Left renal cortex interstitium (tissue), 4 donors: Measurements from ENCODE around the gene TMEM140. TPM values are rescaled to one million over a fixed set of nuclear protein-coding genes. Genes with fewer than 3 reads are reported as not detected.
"Not testable (repeated sequence)": the region's sequence is repeated elsewhere in the genome, so short reads cannot be mapped to it uniquely, and the experiment has no call there.

Experiments used
- DNase-seq, 4 donors: peaks; one replicate each; pipeline ENCODE4 v3.0.0-alpha.2; 2013; ENCODE audit warnings: low read depth in 4 of 4, low spot score in 2 of 4, missing footprints in 1 of 4
- polyA plus RNA-seq, 4 donors: library from polyadenylated mRNA; unstranded; fragments of 120-200 nt; gene quantifications; one replicate each; pipeline ENCODE4 v1.2.1, GENCODE V29; 2013; ENCODE audit not compliant: insufficient read length in 4 of 4

TMEM140 gene
- polyA plus RNA-seq = 10 to 100 TPM; 22.6 to 31.2 (median 26.0) TPM

- DNase-seq = no peak
Measured at GRCh38 chr7:135147899-135148721, at the start of gene TMEM140. Gene TMEM140 (plus strand): TSS chr7:135148072. CDS start chr7:135164442, 16,370 bp downstream.

- no peak for DNase-seq
Measured at GRCh38 chr7:135098391-135098790, 49.5 kb upstream of the TMEM140 start.

GRCh38 chr7:135100856-135101255, 47.0 kb upstream of the TMEM140 start:
- DNase-seq = no peak

GRCh38 chr7:135102372-135102771, 45.5 kb upstream of the TMEM140 start:
- no peak for DNase-seq

GRCh38 chr7:135109562-135109961, 38.3 kb upstream of the TMEM140 start:
- no peak for DNase-seq

GRCh38 chr7:135109976-135110375, 37.9 kb upstream of the TMEM140 start:
- no peak for DNase-seq

- DNase-seq = no peak
Measured at GRCh38 chr7:135111379-135111778, 36.5 kb upstream of the TMEM140 start.

GRCh38 chr7:135114622-135115021, 33.2 kb upstream of the TMEM140 start:
- no peak for DNase-seq

- DNase-seq = no peak
Measured at GRCh38 chr7:135117096-135117495, 30.8 kb upstream of the TMEM140 start.

GRCh38 chr7:135121868-135122267, 26.0 kb upstream of the TMEM140 start:
- DNase-seq = no peak

- not testable (repeated sequence) for DNase-seq
Measured at GRCh38 chr7:135124631-135125030, 23.2 kb upstream of the TMEM140 start.

GRCh38 chr7:135128931-135129330, 18.9 kb upstream of the TMEM140 start:
- DNase-seq = no peak

GRCh38 chr7:135129579-135129978, 18.3 kb upstream of the TMEM140 start:
- no peak for DNase-seq

- no peak for DNase-seq
Measured at GRCh38 chr7:135143885-135144668, 3.8 kb upstream of the TMEM140 start.

- DNase-seq = no peak
Measured at GRCh38 chr7:135147341-135147898, 452 bp upstream of the TMEM140 start.

- DNase-seq = no peak
Measured at GRCh38 chr7:135150072-135150782, 2.4 kb downstream of the TMEM140 start.

GRCh38 chr7:135151132-135151531, 3.3 kb downstream of the TMEM140 start:
- no peak for DNase-seq

GRCh38 chr7:135151533-135151932, 3.7 kb downstream of the TMEM140 start:
- DNase-seq = no peak

- no peak for DNase-seq
Measured at GRCh38 chr7:135152442-135152841, 4.6 kb downstream of the TMEM140 start.

GRCh38 chr7:135154734-135155133, 6.9 kb downstream of the TMEM140 start:
- no peak for DNase-seq

- DNase-seq = no peak
Measured at GRCh38 chr7:135156290-135156689, 8.4 kb downstream of the TMEM140 start.
